ENCODE data around the gene FRMD4A.

The FRMD4A gene

GRCh38 chr10:13801156-13801906 lies 529.4 kb downstream of the FRMD4A start:
- no peaks in the 10 kb centered on the region for H3K36me3 ChIP-seq
- TF ChIP-seq, protein P1, sequence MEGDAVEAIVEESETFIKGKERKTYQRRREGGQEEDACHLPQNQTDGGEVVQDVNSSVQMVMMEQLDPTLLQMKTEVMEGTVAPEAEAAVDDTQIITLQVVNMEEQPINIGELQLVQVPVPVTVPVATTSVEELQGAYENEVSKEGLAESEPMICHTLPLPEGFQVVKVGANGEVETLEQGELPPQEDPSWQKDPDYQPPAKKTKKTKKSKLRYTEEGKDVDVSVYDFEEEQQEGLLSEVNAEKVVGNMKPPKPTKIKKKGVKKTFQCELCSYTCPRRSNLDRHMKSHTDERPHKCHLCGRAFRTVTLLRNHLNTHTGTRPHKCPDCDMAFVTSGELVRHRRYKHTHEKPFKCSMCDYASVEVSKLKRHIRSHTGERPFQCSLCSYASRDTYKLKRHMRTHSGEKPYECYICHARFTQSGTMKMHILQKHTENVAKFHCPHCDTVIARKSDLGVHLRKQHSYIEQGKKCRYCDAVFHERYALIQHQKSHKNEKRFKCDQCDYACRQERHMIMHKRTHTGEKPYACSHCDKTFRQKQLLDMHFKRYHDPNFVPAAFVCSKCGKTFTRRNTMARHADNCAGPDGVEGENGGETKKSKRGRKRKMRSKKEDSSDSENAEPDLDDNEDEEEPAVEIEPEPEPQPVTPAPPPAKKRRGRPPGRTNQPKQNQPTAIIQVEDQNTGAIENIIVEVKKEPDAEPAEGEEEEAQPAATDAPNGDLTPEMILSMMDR (IDR thresholded peaks at IDR 0.05) = no peak
- no peaks in the 10 kb centered on the region for H3K27me3 ChIP-seq
- no peak overlapping the region for H3K27ac ChIP-seq
- no peaks in the 10 kb centered on the region for H3K9me3 ChIP-seq
- no peak overlapping the region for H3K4me3 ChIP-seq (ENCODE audit: low read depth in 1 of 2, low read length in 1 of 2)
- H3K4me1 ChIP-seq (ENCODE audit: control insufficient read depth in 1 of 2, insufficient read depth in 1 of 2, low read depth in 1 of 2, low read length in 1 of 2) = peaks cover under 1 to 6% of the 10 kb centered on the region in 2 experiments

DNA sequence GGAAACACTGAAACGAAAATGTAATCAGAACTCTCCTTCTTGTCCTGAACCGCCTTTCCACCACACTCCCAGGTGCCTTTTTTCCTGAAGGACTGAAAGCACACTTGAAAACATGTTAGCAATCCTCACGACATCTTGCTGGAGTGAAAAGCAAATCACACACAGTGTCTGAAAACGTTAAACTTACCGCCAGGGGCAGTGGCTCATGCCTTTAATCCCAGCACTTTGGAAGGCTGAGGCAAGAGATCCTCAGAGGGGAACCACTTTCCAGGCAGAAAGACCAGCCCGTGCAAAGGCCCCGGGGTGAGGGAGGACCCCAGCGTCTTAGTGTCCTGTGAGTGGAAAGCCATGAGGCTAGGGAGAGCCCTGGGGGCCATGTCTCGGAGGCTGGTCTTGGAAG lies 533.6 kb downstream of the FRMD4A start:
- TF ChIP-seq, protein P1 (IDR thresholded peaks at IDR 0.05) = no peak
- peaks cover 6% of the 10 kb centered on the region in 2 experiments for H3K4me1 ChIP-seq (ENCODE audit: control insufficient read depth in 1 of 2, insufficient read depth in 1 of 2, low read depth in 1 of 2, low read length in 1 of 2)
- H3K9me3 ChIP-seq = no peaks in the 10 kb centered on the region
- no peak overlapping the region for H3K27ac ChIP-seq
- H3K36me3 ChIP-seq = no peaks in the 10 kb centered on the region
- no peaks in the 10 kb centered on the region for H3K27me3 ChIP-seq
- H3K4me3 ChIP-seq (ENCODE audit: low read depth in 1 of 2, low read length in 1 of 2) = no peak overlapping the region

GRCh38 chr10:13795653-13796555 lies 534.8 kb downstream of the FRMD4A start:
- Histone ChIP-seq H3K36me3 (no peaks in the 10 kb centered on the region), H3K4me3 (ENCODE audit: low read depth in 1 of 2, low read length in 1 of 2) (no peak overlapping the region), H3K4me1 (ENCODE audit: control insufficient read depth in 1 of 2, insufficient read depth in 1 of 2, low read depth in 1 of 2, low read length in 1 of 2) (peaks cover 6% of the 10 kb centered on the region in 2 experiments), H3K27me3 (no peaks in the 10 kb centered on the region), H3K9me3 (no peaks in the 10 kb centered on the region), H3K27ac (no peak overlapping the region)
- TF ChIP-seq, protein P1 (IDR thresholded peaks at IDR 0.05) = no peak

- Histone ChIP-seq H3K27ac (no peak overlapping the region), H3K27me3 (peaks cover 6% of the 10 kb centered on the region), H3K4me3 (ENCODE audit: low read depth in 1 of 2, low read length in 1 of 2) (no peak overlapping the region), H3K36me3 (no peaks in the 10 kb centered on the region), H3K9me3 (no peaks in the 10 kb centered on the region), H3K4me1 (ENCODE audit: control insufficient read depth in 1 of 2, insufficient read depth in 1 of 2, low read depth in 1 of 2, low read length in 1 of 2) (peaks cover 6% of the 10 kb centered on the region in 2 experiments)
- TF ChIP-seq, protein P1 (IDR thresholded peaks at IDR 0.05) = no peak
These were observed 535.6 kb downstream of the FRMD4A start for GRCh38 chr10:13794992-13795612.

DNA sequence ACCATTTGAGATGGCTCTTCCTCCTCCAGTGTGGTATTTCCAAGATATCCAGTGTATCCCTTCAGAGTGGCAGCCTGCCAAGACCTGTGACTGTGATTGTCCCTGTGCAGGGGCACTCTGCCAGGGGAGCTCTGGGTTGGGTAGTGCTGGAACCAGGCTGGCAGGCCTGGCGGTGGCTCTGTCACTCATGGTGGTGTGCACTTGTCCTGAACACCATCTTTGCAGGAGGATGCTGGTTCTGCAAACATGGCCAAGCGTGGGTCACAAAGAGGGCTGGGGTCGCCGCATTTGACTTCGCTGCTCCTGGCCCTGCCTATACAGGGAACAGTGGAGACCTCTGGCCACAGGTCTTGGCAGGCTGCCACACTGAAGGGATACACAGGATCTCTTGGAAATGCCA lies 538.7 kb downstream of the FRMD4A start:
- Histone ChIP-seq H3K4me1 (ENCODE audit: control insufficient read depth in 1 of 2, insufficient read depth in 1 of 2, low read depth in 1 of 2, low read length in 1 of 2) (peaks cover 3 to 6% of the 10 kb centered on the region in 2 experiments), H3K27ac (no peak overlapping the region), H3K27me3 (peaks cover 11% of the 10 kb centered on the region), H3K4me3 (ENCODE audit: low read depth in 1 of 2, low read length in 1 of 2) (no peak overlapping the region), H3K9me3 (no peaks in the 10 kb centered on the region), H3K36me3 (no peaks in the 10 kb centered on the region)
- TF ChIP-seq, protein P1 (IDR thresholded peaks at IDR 0.05) = no peak
